ENCODE measurements around the gene CXCL16. TPM values are rescaled to one million over a fixed set of nuclear protein-coding genes. Genes with fewer than 3 reads are reported as not detected.

Gene CXCL16
- total RNA-seq (10 to 100 TPM; 17.4 to 47.4 (median 30.9) TPM), polyA plus RNA-seq (10 to 100 TPM; 13.7 to 37.6 (median 26.6) TPM)
- long read RNA-seq, donor 1, transcript CXCL16-201 (6 exons, 2,222 nt) = major isoform, 6 of 9 reads
- long read RNA-seq, donor 1, partial matches to known transcripts = 0 of 9 reads
- long read RNA-seq, donor 1, other reads (novel, unspliced or antisense) = 0 of 9 reads
- long read RNA-seq, donor 2, transcript CXCL16-203 (5 exons, 1,668 nt) = minor isoform, 5 of 23 reads
- long read RNA-seq, donor 2, transcript CXCL16-201 (6 exons, 2,222 nt) = major isoform, 9 of 23 reads
- long read RNA-seq, donor 2, partial matches to known transcripts = 9 of 23 reads
- long read RNA-seq, donor 2, other reads (novel, unspliced or antisense) = 0 of 23 reads
- long read RNA-seq, donor 3, partial matches to known transcripts = 0 of 2 reads
- long read RNA-seq, donor 3, other reads (novel, unspliced or antisense) = 0 of 2 reads
- long read RNA-seq, donor 4, partial matches to known transcripts = 0 of 2 reads
- long read RNA-seq, donor 4, other reads (novel, unspliced or antisense) = 0 of 2 reads
- long read RNA-seq, donor 5, transcript CXCL16-201 (6 exons, 2,222 nt) = major isoform, 7 of 10 reads
- long read RNA-seq, donor 5, partial matches to known transcripts = 0 of 10 reads
- long read RNA-seq, donor 5, other reads (novel, unspliced or antisense) = 0 of 10 reads
- long read RNA-seq, donor 6, transcript CXCL16-201 (6 exons, 2,222 nt) = major isoform, 16 of 177 reads
- long read RNA-seq, donor 6, transcript CXCL16-203 (5 exons, 1,668 nt) = minor isoform, 5 of 177 reads
- long read RNA-seq, donor 6, partial matches to known transcripts = 156 of 177 reads
- long read RNA-seq, donor 6, other reads (novel, unspliced or antisense) = 0 of 177 reads
- long read RNA-seq, donor 7, transcript CXCL16-203 (5 exons, 1,668 nt) = minor isoform, 5 of 22 reads
- long read RNA-seq, donor 7, transcript CXCL16-201 (6 exons, 2,222 nt) = major isoform, 7 of 22 reads
- long read RNA-seq, donor 7, partial matches to known transcripts = 10 of 22 reads
- long read RNA-seq, donor 7, other reads (novel, unspliced or antisense) = 0 of 22 reads
- long read RNA-seq, donor 8, transcript CXCL16-201 (6 exons, 2,222 nt) = major isoform, 5 of 8 reads
- long read RNA-seq, donor 8, partial matches to known transcripts = 0 of 8 reads
- long read RNA-seq, donor 8, other reads (novel, unspliced or antisense) = 0 of 8 reads
- long read RNA-seq, donor 9, transcript CXCL16-203 (5 exons, 1,668 nt) = major isoform, 5 of 11 reads
- long read RNA-seq, donor 9, transcript CXCL16-201 (6 exons, 2,222 nt) = major isoform, 5 of 11 reads
- long read RNA-seq, donor 9, partial matches to known transcripts = 0 of 11 reads
- long read RNA-seq, donor 9, other reads (novel, unspliced or antisense) = 0 of 11 reads
- long read RNA-seq, donor 10, transcript CXCL16-201 (6 exons, 2,222 nt) = major isoform, 9 of 13 reads
- long read RNA-seq, donor 10, partial matches to known transcripts = 0 of 13 reads
- long read RNA-seq, donor 10, other reads (novel, unspliced or antisense) = 0 of 13 reads

- intact Hi-C loops (cut with DNase I; ENCODE audit: low total_unique reads) = loop anchor here (10.0 kb wide), 2 partner anchors 45 to 155 kb away; partner anchors contain the start of genes C17orf107, GLTPD2 and VMO1
- peaks cover 0 to 19% (median 0%) of the 10 kb centered on the region in 3 donors for H3K27me3 ChIP-seq
- no peaks in the 10 kb centered on the region for H3K9me3 ChIP-seq
- WGBS, 5 donors = 0 to 1% (median 0%) methylated on average over 46 to 100 of the region's 100 CpGs
- TF ChIP-seq EP300 (IDR thresholded peaks at IDR 0.05) (no peak), POLR2AphosphoS5 (IDR thresholded peaks at IDR 0.05) (peak in 2 of 3 donors; percentile 44 to 51)
- H3K4me1 ChIP-seq = peaks cover 11 to 43% (median 15%) of the 10 kb centered on the region in 4 donors
- peaks cover 1 to 9% (median 7%) of the 10 kb centered on the region in 4 donors for H3K36me3 ChIP-seq
- peak; percentile 82 to 92 for DNase-seq
- H3K27ac ChIP-seq = peak within 1 kb of the TSS; percentile 77 to 86 (median 85)
- peak within 1 kb of the TSS; percentile 66 to 76 (median 72) for H3K4me3 ChIP-seq
Measured at GRCh38 chr17:4739122-4740024, at the start of gene CXCL16, which contains the start of gene ZMYND15. CXCL16 (minus strand) TSS chr17:4739928; CDS start chr17:4739339, 589 bp downstream. ZMYND15 (plus strand) TSS chr17:4739833; CDS start chr17:4740549, 716 bp downstream.

- H3K4me3 ChIP-seq = peak within 1 kb of the TSS; percentile 54 to 76 (median 66)
- H3K27me3 ChIP-seq = peaks cover 0 to 31% (median 12%) of the 10 kb centered on the region in 3 donors
- WGBS, 5 donors = 16 to 32% (median 19%) methylated on average over 44 to 62 of the region's 62 CpGs
- TF ChIP-seq POLR2AphosphoS5 (IDR thresholded peaks at IDR 0.05) (no peak), POLR2A (IDR thresholded peaks at IDR 0.05) (no peak), EP300 (IDR thresholded peaks at IDR 0.05) (no peak)
- TF ChIP-seq, protein P1, sequence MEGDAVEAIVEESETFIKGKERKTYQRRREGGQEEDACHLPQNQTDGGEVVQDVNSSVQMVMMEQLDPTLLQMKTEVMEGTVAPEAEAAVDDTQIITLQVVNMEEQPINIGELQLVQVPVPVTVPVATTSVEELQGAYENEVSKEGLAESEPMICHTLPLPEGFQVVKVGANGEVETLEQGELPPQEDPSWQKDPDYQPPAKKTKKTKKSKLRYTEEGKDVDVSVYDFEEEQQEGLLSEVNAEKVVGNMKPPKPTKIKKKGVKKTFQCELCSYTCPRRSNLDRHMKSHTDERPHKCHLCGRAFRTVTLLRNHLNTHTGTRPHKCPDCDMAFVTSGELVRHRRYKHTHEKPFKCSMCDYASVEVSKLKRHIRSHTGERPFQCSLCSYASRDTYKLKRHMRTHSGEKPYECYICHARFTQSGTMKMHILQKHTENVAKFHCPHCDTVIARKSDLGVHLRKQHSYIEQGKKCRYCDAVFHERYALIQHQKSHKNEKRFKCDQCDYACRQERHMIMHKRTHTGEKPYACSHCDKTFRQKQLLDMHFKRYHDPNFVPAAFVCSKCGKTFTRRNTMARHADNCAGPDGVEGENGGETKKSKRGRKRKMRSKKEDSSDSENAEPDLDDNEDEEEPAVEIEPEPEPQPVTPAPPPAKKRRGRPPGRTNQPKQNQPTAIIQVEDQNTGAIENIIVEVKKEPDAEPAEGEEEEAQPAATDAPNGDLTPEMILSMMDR (IDR thresholded peaks at IDR 0.05) = no peak
- H3K27ac ChIP-seq = peak within 1 kb of the TSS; percentile 94 to 99 (median 98)
- H3K4me1 ChIP-seq = peaks cover 39 to 59% (median 48%) of the 10 kb centered on the region in 4 donors
- DNase-seq = peak in 1 of 2 donors; percentile 63
- no peaks in the 10 kb centered on the region for H3K9me3 ChIP-seq
- intact Hi-C loops (cut with DNase I; ENCODE audit: low total_unique reads) = loop anchor here (5.0 to 10.0 kb wide), 3 partner anchors 54 to 93 kb away; partner anchors contain the start of genes CXCL16, MED11, PELP1 and ZMYND15
- H3K36me3 ChIP-seq = no peaks in the 10 kb centered on the region
Measured at GRCh38 chr17:4788807-4789700, 49.3 kb upstream of the CXCL16 start, which contains the start of gene GLTPD2. GLTPD2 (plus strand) TSS chr17:4788964; CDS start chr17:4789012, 48 bp downstream.

GRCh38 chr17:4788159-4788806 lies 48.6 kb upstream of the CXCL16 start:
- TF ChIP-seq POLR2A (IDR thresholded peaks at IDR 0.05) (no peak), EP300 (IDR thresholded peaks at IDR 0.05) (no peak), POLR2AphosphoS5 (IDR thresholded peaks at IDR 0.05) (no peak)
- TF ChIP-seq, protein P1 (IDR thresholded peaks at IDR 0.05) = no peak
- intact Hi-C loops (cut with DNase I; ENCODE audit: low total_unique reads) = loop anchor here (5.0 to 10.0 kb wide), 3 partner anchors 53 to 94 kb away; partner anchors contain the start of genes CXCL16, MED11, PELP1 and ZMYND15
- no peaks in the 10 kb centered on the region for H3K9me3 ChIP-seq
- peaks cover 0 to 39% (median 12%) of the 10 kb centered on the region in 3 donors for H3K27me3 ChIP-seq
- WGBS, 5 donors = 73 to 83% (median 77%) methylated on average over 14 of the region's 14 CpGs
- H3K27ac ChIP-seq = peak overlapping the region in 2 of 5 donors; percentile 98
- peak overlapping the region in 3 of 4 donors; percentile 54 to 76 (median 64) for H3K4me3 ChIP-seq
- no peak for DNase-seq
- peaks cover 39 to 59% (median 48%) of the 10 kb centered on the region in 4 donors for H3K4me1 ChIP-seq
- no peaks in the 10 kb centered on the region for H3K36me3 ChIP-seq
